SK-N-MC (cell line): ENCODE data around the gene CRYAB.

Experiments
- EZH2 ChIP-seq: fragments of 200-600 bp; sonication (generic); IDR thresholded peaks from one replicate; pipeline ENCODE4 v1.6.1; 2017; ENCODE audit warnings: antibody characterized with exemption
- POLR2AphosphoS5 ChIP-seq: IDR thresholded peaks from 2 replicates; pipeline ENCODE4 v1.6.1; 2012; ENCODE audit warnings: mild to moderate bottlenecking, low read depth, low read length, borderline replicate concordance

DNA sequence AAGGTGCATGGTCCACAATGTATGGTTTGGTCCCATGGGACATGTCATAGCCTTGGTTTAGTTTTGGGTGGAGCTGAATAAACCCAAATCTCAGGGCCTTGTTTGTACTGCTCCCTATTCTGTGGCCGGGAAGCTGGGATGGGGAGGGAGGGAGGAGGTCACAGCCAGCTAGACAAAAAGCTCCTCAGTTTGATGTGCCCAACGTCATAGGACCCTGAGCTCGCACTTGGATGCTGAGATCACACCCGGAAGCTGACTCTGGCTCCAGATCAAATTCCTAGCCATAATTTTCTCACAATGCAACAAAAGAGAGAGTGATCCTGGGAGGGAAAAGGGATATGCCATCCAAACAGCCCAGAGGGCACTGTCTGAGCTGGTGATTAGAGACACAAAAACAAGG, 2.4 kb upstream of the CRYAB start:
- TF ChIP-seq POLR2AphosphoS5 (no peak), EZH2 (no peak)
